BJ (cell line): ENCODE results near the gene RBPJ. TPM values are rescaled to one million over a fixed set of nuclear protein-coding genes. Genes with fewer than 3 reads are reported as not detected.

Source experiments
- CTCF ChIA-PET: fragments of 350-600 bp; formaldehyde crosslinking; extraction: SDS; loops from one replicate; lab custom pipeline; 2021; ENCODE audit warnings: antibody characterized with exemption, inconsistent platforms; lab: Yijun Ruan, JAX
- POLR2A ChIA-PET: fragments of 300-600 bp; sonication (Branson Sonifier 250); formaldehyde crosslinking; extraction: SDS; loops from one replicate; lab custom pipeline; 2021; ENCODE audit warnings: antibody characterized with exemption; lab: Charles Lee
- DNase-seq: peaks from one replicate; pipeline ENCODE4 v3.0.0-alpha.2; 2011; ENCODE audit warnings: low read depth
- H3K27me3 ChIP-seq: 2 replicates; pipeline ENCODE4 v1.6.0; 2011; ENCODE audit warnings: low read length; ENCODE audit not compliant: control insufficient read depth, insufficient read depth
- H3K36me3 ChIP-seq: 2 replicates; pipeline ENCODE4 v1.5.1; 2011; ENCODE audit warnings: low read length; ENCODE audit not compliant: control insufficient read depth, insufficient read depth
- H3K4me3 ChIP-seq: 2 replicates; pipeline ENCODE4 v1.5.1; 2011; ENCODE audit warnings: low read depth, mild to moderate bottlenecking, control low read depth, low read length
- polyA plus RNA-seq: library from polyadenylated mRNA; depleted of rRNA; stranded (reverse); fragments of >200 nt; gene quantifications from 2 replicates; pipeline ENCODE4 v1.2.3, GENCODE V29; 2011
- TF ChIP-seq, protein P1 (sequence below): IDR thresholded peaks from 2 replicates; pipeline ENCODE4 v1.5.1; 2011; ENCODE audit warnings: low read depth, mild to moderate bottlenecking, control low read depth, inconsistent platforms, low read length, moderate library complexity; ENCODE audit not compliant: insufficient read depth

Gene RBPJ
- polyA plus RNA-seq, 1 experiment = 31.6 TPM

DNA sequence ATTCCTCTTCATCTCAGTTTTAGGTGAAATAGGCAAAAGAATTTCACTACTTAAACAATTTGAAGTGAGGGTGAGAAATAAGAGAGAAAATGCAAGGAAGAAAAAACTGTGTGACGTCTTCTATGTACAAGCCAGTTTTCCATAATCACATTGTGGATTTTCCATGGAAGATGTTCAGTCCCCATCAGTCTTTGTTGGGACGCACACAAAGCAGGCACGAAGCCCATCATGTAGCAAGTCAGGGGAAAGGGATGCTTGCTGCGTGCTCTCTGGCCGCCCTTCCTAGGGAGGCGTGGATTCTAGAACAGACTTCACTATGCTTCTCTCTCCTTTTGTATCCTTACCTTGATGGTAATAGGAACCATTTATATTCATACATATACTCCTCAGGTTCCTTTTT, 54.7 kb downstream of the RBPJ start:
- DNase-seq = no peak
- POLR2A ChIA-PET = no interaction called here
- no peak overlapping the region for H3K4me3 ChIP-seq
- no peaks in the 10 kb centered on the region for H3K27me3 ChIP-seq
- no peaks in the 10 kb centered on the region for H3K36me3 ChIP-seq
- CTCF ChIA-PET = no interaction called here
- TF ChIP-seq, protein P1, sequence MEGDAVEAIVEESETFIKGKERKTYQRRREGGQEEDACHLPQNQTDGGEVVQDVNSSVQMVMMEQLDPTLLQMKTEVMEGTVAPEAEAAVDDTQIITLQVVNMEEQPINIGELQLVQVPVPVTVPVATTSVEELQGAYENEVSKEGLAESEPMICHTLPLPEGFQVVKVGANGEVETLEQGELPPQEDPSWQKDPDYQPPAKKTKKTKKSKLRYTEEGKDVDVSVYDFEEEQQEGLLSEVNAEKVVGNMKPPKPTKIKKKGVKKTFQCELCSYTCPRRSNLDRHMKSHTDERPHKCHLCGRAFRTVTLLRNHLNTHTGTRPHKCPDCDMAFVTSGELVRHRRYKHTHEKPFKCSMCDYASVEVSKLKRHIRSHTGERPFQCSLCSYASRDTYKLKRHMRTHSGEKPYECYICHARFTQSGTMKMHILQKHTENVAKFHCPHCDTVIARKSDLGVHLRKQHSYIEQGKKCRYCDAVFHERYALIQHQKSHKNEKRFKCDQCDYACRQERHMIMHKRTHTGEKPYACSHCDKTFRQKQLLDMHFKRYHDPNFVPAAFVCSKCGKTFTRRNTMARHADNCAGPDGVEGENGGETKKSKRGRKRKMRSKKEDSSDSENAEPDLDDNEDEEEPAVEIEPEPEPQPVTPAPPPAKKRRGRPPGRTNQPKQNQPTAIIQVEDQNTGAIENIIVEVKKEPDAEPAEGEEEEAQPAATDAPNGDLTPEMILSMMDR = no peak

DNA sequence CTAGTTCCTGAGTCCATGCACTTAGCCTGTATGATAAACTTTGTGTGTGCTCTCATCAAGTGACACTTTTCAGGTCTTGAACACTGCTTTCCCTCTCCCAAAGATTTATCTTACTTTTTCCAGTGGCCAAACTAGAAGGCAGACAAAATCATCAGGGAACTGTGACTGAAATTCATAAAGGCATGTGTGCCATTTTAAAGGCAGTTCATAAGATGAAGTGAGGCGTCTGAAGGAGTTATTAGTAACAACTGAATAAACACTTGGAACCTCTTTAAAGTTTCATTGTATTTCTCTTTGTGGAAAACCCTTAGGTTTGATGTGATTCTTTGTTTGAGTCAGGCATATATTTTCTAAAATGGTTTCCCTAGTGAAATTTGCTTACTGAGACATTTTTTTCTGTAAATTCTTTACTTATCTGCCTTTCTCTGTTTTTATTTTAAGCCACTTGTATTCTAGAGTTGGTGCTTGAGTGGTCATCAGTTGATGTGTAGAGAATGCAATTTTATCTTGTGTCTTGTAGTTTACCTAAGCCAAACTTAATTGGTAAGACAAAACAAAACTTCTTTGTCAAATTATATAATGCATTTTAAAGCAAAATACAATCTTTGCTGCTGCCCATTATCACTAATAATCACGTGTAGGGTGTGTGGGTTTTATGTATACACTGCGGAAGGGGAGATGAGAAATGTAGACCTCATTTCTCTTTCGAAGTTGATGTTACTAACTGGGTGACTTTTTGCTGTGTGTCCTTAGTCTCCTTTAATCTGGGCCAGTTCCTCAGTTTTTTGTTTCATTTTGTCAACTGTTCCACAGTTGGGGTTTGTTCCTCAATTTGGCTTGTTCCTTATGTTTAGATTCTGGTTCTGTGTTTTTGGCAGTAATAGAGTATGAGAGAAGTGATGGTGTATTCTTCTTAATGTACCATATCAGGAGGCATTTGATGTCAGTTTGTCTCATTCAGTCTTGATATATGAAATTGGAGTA, 56.8 kb downstream of the RBPJ start:
- Histone ChIP-seq H3K27me3 (no peaks in the 10 kb centered on the region), H3K4me3 (no peak overlapping the region), H3K36me3 (no peaks in the 10 kb centered on the region)
- no peak for DNase-seq
- POLR2A ChIA-PET = no interaction called here
- TF ChIP-seq, protein P1 = no peak
- CTCF ChIA-PET = no interaction called here

DNA sequence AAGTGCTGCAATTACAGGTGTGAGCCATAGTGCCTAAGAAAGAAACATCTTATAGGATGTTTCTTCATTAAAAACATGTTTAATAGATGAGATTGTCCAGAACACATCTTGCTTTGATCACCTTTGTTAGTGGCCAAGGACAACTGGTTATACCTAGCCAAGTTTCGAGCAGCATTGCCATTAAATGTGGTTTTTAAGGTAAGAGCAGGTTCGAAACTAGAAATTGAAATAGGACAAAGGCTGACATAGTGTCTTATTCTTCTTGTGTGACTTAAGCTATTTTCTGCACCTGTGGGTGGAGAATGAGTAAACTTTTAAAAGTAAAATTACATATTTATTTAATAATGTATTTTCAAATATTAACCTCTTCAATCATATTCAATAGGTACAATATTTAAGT, 59.0 kb downstream of the RBPJ start:
- DNase-seq = no peak
- H3K27me3 ChIP-seq = no peaks in the 10 kb centered on the region
- H3K4me3 ChIP-seq = no peak overlapping the region
- POLR2A ChIA-PET = no interaction called here
- H3K36me3 ChIP-seq = no peaks in the 10 kb centered on the region
- TF ChIP-seq, protein P1 = no peak
- CTCF ChIA-PET = interaction anchor here (1.3 kb wide), 1 partner anchor 17 kb away, joined by 3 read pairs; no protein-coding TSS in a partner anchor

DNA sequence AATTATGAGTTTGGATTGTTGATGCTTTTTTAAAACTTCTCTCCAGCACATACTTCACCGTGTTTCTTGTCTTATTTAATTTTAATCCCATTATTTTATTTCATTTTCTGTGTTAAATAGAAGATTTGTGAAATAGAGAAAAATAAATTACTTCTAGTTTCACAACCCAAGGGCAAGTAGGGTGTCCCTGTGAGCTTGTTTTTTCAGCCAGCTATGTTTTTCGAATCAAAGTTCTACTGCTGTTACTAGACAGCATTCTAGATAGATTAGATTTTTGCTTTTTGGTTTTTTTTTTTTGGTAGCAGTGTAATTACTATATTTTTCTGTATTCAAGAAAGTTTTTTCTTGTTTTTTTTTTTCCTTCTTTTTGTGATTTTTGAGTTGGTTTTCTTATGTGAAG, 59.9 kb downstream of the RBPJ start:
- TF ChIP-seq, protein P1 = no peak
- Histone ChIP-seq H3K27me3 (no peaks in the 10 kb centered on the region), H3K36me3 (no peaks in the 10 kb centered on the region), H3K4me3 (no peak overlapping the region)
- ChIA-PET CTCF (interaction anchor here (1.3 kb wide), 1 partner anchor 17 kb away, joined by 3 read pairs; no protein-coding TSS in a partner anchor), POLR2A (no interaction called here)
- no peak for DNase-seq

DNA sequence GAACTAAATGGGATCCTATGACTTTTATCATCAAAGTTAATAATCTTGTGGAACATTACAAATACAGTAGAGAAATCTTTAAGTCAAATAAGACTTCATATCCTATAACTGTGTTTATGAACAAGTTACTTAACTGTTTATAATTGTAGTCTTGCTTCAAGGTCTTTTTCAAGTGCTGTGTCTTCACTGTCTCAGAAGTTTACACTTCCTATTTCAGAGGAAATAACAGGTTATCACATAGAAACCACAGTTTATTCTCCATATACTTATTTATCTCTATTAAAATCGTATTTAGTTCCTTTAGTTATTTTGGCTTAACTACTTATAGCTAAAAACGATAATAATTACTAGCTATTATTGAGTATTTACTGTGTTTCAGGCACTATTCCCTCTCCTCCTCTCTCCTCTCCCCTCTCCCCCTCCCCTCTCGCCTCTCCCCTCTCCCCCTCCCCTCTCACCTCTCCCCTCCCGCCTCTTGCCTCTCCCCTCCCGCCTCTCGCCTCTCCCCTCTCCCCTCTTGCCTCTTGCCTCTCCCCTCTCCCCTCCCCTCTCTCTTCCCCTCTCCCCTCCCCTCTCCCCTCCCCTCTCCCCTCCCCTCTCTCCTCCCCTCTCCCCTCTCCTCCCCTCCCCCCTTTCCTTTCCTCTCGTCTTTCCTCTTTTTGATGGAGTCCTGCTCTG, 63.7 kb downstream of the RBPJ start:
- ChIA-PET CTCF (no interaction called here), POLR2A (no interaction called here)
- H3K36me3 ChIP-seq = no peaks in the 10 kb centered on the region
- H3K4me3 ChIP-seq = no peak overlapping the region
- H3K27me3 ChIP-seq = no peaks in the 10 kb centered on the region
- TF ChIP-seq, protein P1 = no peak
- DNase-seq = no peak
